GM06990 (cell line): Measurements from ENCODE around the gene FAM83D.

ENCODE experiments used
- DNase-seq: peaks from one replicate; pipeline ENCODE4 v3.0.0-alpha.2; 2011; ENCODE audit not compliant: insufficient read length; ENCODE audit errors: extremely low read depth
- H3K27me3 ChIP-seq: replicated peaks from 2 replicates; pipeline ENCODE4 v1.6.0; 2011; ENCODE audit warnings: low read length; ENCODE audit not compliant: control insufficient read depth, insufficient read depth
- H3K36me3 ChIP-seq: 2 replicates; pipeline ENCODE4 v1.5.1; 2011; ENCODE audit warnings: low read length; ENCODE audit not compliant: control insufficient read depth, insufficient read depth
- H3K4me3 ChIP-seq: replicated peaks from 2 replicates; pipeline ENCODE4 v1.5.1; 2011; ENCODE audit warnings: low read depth, mild to moderate bottlenecking, control low read depth, low read length
- TF ChIP-seq, protein P1 (sequence below): IDR thresholded peaks from 2 replicates; pipeline ENCODE4 v1.5.1; 2011; ENCODE audit warnings: low read length, control low read depth, mild to moderate bottlenecking, inconsistent platforms; ENCODE audit not compliant: insufficient read depth, poor library complexity, severe bottlenecking

FAM83D gene

DNA sequence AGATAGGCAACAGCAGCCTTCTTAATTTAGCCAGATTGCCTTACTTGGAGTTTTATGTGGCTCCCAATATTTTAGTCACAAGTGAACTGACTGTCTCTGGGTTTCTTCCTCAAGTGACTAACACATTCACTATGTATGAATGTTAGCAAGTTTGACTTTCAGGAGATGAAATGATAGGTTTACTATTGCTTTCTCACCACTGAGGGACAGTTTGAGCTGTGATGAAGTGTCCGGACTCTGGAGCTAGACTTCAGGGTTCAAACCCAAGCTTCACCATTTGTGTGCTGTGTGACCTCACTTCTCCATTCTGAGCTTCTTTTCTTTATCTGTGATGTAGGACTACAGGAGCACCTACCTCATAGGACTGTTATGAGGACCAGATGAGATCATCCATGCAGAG is 44.1 kb downstream of the FAM83D start:
- Histone ChIP-seq H3K36me3 (peaks cover 3% of the 10 kb centered on the region), H3K27me3 (no peaks in the 10 kb centered on the region), H3K4me3 (no peak overlapping the region)
- DNase-seq: no peak
- TF ChIP-seq, protein P1, sequence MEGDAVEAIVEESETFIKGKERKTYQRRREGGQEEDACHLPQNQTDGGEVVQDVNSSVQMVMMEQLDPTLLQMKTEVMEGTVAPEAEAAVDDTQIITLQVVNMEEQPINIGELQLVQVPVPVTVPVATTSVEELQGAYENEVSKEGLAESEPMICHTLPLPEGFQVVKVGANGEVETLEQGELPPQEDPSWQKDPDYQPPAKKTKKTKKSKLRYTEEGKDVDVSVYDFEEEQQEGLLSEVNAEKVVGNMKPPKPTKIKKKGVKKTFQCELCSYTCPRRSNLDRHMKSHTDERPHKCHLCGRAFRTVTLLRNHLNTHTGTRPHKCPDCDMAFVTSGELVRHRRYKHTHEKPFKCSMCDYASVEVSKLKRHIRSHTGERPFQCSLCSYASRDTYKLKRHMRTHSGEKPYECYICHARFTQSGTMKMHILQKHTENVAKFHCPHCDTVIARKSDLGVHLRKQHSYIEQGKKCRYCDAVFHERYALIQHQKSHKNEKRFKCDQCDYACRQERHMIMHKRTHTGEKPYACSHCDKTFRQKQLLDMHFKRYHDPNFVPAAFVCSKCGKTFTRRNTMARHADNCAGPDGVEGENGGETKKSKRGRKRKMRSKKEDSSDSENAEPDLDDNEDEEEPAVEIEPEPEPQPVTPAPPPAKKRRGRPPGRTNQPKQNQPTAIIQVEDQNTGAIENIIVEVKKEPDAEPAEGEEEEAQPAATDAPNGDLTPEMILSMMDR: no peak

DNA sequence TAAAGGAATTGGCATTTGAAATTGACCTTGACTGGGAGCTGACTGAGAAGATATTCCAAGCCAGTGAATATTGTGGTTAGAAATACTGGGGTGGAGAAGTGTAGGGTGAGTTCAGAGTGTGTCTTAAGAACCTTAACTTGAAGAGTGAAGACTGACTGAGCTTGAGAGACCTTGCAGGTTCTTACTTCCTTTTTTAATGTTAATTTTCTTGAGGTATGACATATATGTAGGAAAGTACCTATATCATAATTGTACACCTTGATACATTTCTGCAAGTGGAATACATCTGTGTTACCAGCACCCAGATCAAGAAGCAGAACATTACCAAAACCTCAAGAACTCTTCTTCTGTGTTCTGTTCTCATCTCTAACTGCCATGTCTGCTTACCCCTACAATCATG is 46.9 kb downstream of the FAM83D start:
- no peak for DNase-seq
- Histone ChIP-seq H3K36me3 (peaks cover 2% of the 10 kb centered on the region), H3K27me3 (no peaks in the 10 kb centered on the region), H3K4me3 (no peak overlapping the region)
- TF ChIP-seq, protein P1: no peak

DNA sequence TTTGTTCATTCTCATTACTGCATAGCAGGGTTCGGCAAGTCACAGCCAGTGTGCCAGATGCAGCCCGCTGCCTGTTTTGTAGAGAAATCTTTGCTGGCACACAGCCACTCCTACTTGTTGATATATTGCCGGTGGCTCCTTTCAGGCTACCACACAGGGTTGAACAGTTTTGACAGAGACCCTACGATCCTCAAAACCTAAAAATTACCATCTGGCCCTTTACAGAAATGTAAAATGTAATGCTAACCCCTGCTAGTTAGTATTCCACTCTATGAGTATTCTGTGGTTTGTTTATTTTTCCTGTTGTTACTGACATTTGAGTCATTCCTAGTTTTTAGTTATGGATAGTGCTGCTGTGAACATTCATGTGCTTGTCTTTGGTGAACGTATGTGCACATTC is 47.4 kb downstream of the FAM83D start:
- TF ChIP-seq, protein P1: no peak
- DNase-seq: no peak
- no peaks in the 10 kb centered on the region for H3K27me3 ChIP-seq
- peaks cover 2% of the 10 kb centered on the region for H3K36me3 ChIP-seq
- no peak overlapping the region for H3K4me3 ChIP-seq

DNA sequence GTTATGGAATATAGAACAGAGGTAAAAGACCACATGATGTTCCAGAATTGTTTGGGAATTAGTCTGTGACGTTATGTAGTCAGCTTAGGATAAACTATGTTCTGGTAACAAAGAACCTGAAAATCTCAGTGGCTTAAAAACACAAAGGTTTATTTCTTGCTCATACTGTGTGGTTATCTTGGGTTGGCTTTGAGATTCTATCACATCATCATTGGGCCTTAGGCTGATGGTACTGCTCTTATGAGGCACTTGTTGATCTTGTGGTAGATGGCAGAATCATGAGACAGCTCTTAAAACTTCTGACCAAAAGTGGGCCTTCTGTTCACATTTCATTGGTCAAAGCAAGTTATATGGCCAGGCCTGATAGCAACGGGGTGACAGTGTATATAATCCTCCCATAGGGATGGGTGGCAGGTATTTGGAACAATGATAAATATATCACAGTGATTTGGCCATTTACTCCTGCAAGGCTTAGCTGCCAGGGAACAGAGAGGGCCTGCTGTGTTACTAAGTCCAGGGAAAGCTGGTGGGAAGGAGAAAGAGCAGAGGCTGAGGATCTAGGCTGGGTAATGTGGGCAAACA is 49.4 kb downstream of the FAM83D start:
- no peaks in the 10 kb centered on the region; the same call in 1 of the 2 replicates for H3K36me3 ChIP-seq
- no peak for DNase-seq
- TF ChIP-seq, protein P1: no peak
- no peak overlapping the region for H3K4me3 ChIP-seq
- no peaks in the 10 kb centered on the region for H3K27me3 ChIP-seq

DNA sequence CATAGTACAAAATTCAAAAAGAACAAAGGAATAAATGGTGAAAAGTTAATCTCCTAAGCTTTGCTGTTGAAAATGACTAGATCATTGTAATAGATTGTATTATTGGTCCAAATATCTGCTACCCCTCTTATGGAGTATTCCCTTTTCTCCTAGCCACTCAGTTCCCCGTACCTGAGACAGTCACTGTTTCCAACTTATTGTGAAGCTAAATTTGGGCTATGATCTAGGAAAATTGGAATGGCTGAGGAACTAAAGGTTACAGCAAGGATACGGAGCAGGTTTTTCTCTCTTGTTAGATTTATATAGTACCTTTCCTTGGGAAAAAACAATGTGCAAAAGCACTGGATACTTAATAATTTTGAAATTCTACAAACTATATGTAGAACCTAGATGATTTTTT is 53.2 kb downstream of the FAM83D start:
- TF ChIP-seq, protein P1: no peak
- no peak for DNase-seq
- no peaks in the 10 kb centered on the region; the same call in 1 of the 2 replicates for H3K36me3 ChIP-seq
- no peaks in the 10 kb centered on the region for H3K27me3 ChIP-seq
- H3K4me3 ChIP-seq: no peak overlapping the region

DNA sequence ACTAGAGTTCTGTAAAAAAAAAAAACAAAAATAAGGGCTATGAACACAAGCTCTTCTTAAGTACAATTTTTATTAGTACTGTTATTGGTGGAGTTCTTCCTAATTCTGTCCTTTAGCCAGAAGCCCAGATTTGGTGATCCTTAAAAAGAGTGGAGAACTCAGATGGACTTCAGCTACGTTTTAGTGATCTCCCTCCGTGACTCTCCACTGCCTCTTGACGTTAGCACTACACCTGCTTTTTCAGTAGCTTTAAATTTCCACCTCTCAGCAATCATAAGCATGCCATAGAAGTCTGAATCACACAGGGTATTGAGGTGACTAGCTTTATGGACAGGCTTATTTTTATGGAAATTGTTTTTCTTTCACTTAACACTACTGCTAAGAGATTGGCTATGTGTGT is 53.6 kb downstream of the FAM83D start:
- Histone ChIP-seq H3K27me3 (no peaks in the 10 kb centered on the region), H3K4me3 (no peak overlapping the region), H3K36me3 (no peaks in the 10 kb centered on the region; the same call in 1 of the 2 replicates)
- TF ChIP-seq, protein P1: no peak
- no peak for DNase-seq
